ENCODE data around the gene ZBTB12. TPM values are rescaled to one million over a fixed set of nuclear protein-coding genes. Genes with fewer than 3 reads are reported as not detected.

ZBTB12 gene
- total RNA-seq, 4 donors from 2014 or later = 0.49 to 2.6 (median 1.5) TPM

DNA sequence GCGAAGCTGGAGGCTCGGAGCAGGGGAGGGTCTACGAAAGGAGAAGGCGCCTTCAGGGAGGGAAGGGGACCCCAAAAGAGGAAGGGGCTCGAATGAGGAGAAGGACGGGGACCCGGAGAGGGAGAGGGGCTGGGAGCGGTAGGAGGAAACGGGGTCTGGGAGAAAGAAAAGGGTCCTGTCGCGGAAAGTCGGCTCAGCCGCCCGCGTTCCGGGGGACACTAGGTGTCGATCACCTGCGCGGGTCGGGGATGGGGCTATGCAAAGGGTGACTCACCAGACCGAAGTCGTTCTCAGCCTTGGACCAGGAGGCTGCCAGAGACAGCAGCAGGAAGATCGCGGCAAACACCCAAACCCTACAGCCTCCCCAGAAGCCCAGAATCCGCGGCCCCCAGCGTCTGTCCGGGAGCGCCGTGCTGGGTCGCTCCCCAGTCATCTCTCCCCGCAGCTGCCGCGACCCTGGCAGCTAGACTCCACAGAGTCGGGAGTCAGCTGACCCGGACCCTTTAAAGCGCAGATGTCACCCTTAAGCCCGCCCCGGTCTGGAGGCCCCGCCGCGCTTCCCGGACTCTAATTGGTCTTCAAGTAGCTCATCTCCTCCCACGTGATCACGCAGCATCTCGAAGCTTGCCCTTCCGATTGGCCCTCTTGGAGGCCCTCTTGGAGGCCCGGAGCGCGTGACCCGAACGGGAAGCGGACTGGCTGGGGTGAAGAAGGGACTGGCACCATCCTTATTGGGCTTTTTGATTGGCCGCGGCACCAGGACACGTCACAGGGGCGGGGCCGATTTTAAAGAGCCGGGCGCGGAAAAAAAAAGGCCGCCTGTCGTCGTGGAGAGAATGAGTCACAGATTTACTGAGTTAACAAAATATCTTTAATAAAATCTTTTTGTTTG, 39.3 kb downstream of the ZBTB12 start, which contains the start of gene NEU1:
TSS of gene NEU1 (minus strand) at position 478 of the 892 bp plus-strand sequence. CDS start at position 433, 45 bp downstream.
- Histone ChIP-seq H3K9me3 (no peaks in the 10 kb centered on the region), H3K36me3 (peaks cover 28% of the 10 kb centered on the region), H3K27me3 (no peaks in the 10 kb centered on the region), H3K27ac (peak within 1 kb of the TSS; percentile 89), H3K4me1 (peaks cover 27% of the 10 kb centered on the region), H3K4me3 (peak within 1 kb of the TSS; percentile 86)
- 1% methylated on average over 47 of the region's 64 CpGs for WGBS
- DNase-seq (ENCODE audit: low spot score in 2 of 2) = peak; percentile 100
- TF ChIP-seq POLR2AphosphoS5 (IDR thresholded peaks at IDR 0.05) (peak in 2 of 3 donors; percentile 45 to 88), POLR2A (IDR thresholded peaks at IDR 0.05) (peak; percentile 41 to 96), EP300 (IDR thresholded peaks at IDR 0.05) (no peak)
- TF ChIP-seq, protein P1, sequence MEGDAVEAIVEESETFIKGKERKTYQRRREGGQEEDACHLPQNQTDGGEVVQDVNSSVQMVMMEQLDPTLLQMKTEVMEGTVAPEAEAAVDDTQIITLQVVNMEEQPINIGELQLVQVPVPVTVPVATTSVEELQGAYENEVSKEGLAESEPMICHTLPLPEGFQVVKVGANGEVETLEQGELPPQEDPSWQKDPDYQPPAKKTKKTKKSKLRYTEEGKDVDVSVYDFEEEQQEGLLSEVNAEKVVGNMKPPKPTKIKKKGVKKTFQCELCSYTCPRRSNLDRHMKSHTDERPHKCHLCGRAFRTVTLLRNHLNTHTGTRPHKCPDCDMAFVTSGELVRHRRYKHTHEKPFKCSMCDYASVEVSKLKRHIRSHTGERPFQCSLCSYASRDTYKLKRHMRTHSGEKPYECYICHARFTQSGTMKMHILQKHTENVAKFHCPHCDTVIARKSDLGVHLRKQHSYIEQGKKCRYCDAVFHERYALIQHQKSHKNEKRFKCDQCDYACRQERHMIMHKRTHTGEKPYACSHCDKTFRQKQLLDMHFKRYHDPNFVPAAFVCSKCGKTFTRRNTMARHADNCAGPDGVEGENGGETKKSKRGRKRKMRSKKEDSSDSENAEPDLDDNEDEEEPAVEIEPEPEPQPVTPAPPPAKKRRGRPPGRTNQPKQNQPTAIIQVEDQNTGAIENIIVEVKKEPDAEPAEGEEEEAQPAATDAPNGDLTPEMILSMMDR (IDR thresholded peaks at IDR 0.05) = no peak

DNA sequence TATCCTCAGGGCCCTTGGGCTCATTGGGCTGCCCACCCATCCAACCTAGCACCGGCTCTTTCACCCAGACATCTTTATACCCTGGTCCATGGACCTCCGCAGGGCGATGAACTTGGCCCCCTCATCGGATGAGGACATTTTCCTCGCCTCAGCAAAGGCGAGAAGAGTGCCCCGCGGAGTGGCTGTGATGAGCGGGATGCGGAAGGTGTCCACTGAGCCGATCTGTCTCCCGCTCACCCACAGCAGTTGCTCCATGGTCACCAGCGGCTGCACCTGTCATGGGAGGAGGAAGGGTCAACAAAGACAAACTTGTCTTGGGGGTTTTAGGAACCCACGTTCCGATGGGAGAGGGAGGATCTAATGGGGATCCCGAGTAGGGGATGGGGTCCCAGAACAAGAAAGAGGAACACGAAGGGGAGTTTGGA, 40.0 kb downstream of the ZBTB12 start:
- H3K9me3 ChIP-seq = no peaks in the 10 kb centered on the region
- no peak for TF ChIP-seq POLR2AphosphoS5 (IDR thresholded peaks at IDR 0.05)
- TF ChIP-seq, protein P1 (IDR thresholded peaks at IDR 0.05) = no peak
- no peak for TF ChIP-seq EP300 (IDR thresholded peaks at IDR 0.05)
- TF ChIP-seq POLR2A (IDR thresholded peaks at IDR 0.05) = no peak
- WGBS = 39% methylated on average over 17 of the region's 17 CpGs
- H3K4me3 ChIP-seq = peak overlapping the region; percentile 86
- peaks cover 27% of the 10 kb centered on the region for H3K4me1 ChIP-seq
- DNase-seq (ENCODE audit: low spot score in 2 of 2) = no peak
- H3K36me3 ChIP-seq = peaks cover 32% of the 10 kb centered on the region
- no peak overlapping the region for H3K27ac ChIP-seq
- no peaks in the 10 kb centered on the region for H3K27me3 ChIP-seq

DNA sequence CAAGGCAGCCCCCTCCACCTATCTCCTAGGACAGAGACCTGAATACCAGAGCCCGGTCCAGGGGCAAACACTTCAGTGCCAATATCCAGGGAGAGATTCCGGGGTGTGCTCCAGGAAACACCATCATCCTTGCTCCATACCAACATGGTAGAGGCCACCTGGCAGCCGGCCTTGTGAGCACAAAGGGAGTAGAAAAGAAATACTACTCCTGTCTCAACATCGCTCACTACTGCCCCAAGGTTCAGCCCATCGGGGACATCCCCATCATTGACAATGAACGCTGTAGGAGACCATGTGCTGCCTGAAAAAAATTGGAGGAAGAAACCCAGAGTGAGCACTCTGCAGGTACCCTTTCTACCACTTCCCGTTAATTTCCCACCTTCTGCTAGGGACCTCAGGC, 40.7 kb downstream of the ZBTB12 start:
- no peak for TF ChIP-seq EP300 (IDR thresholded peaks at IDR 0.05)
- TF ChIP-seq, protein P1 (IDR thresholded peaks at IDR 0.05) = no peak
- TF ChIP-seq POLR2AphosphoS5 (IDR thresholded peaks at IDR 0.05) = no peak
- no peak for TF ChIP-seq POLR2A (IDR thresholded peaks at IDR 0.05)
- 93% methylated on average over 6 of the region's 7 CpGs for WGBS
- H3K4me3 ChIP-seq = no peak overlapping the region
- no peaks in the 10 kb centered on the region for H3K9me3 ChIP-seq
- H3K27me3 ChIP-seq = no peaks in the 10 kb centered on the region
- peaks cover 32% of the 10 kb centered on the region for H3K36me3 ChIP-seq
- no peak overlapping the region for H3K27ac ChIP-seq
- peaks cover 27% of the 10 kb centered on the region for H3K4me1 ChIP-seq
- no peak for DNase-seq (ENCODE audit: low spot score in 2 of 2)

DNA sequence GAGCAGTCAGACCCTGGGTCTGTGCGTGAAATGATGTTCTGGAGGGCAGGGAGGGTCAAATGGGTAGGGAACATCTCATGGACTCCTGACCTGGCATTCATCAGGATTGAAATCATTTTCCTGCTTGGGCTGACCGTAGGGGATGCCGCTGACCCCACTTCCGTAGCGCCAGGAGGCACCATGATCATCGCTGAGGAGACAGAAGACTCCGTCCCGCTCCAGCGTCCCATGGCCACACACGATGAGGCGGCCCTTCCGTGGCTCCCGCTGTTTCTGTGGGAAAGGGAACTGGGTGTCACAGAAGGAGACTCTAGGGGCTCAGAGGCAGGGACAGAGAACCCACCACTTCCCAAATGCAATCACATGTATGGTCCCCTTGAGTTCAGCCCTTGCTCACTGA, 41.5 kb downstream of the ZBTB12 start:
- H3K9me3 ChIP-seq = no peaks in the 10 kb centered on the region
- H3K4me3 ChIP-seq = no peak overlapping the region
- 93% methylated on average over 7 of the region's 13 CpGs for WGBS
- peaks cover 32% of the 10 kb centered on the region for H3K36me3 ChIP-seq
- H3K27me3 ChIP-seq = no peaks in the 10 kb centered on the region
- no peak overlapping the region for H3K27ac ChIP-seq
- H3K4me1 ChIP-seq = peaks cover 27% of the 10 kb centered on the region
- no peak for DNase-seq (ENCODE audit: low spot score in 2 of 2)
- no peak for TF ChIP-seq POLR2A (IDR thresholded peaks at IDR 0.05)
- TF ChIP-seq EP300 (IDR thresholded peaks at IDR 0.05) = no peak
- no peak for TF ChIP-seq POLR2AphosphoS5 (IDR thresholded peaks at IDR 0.05)
- TF ChIP-seq, protein P1 (IDR thresholded peaks at IDR 0.05) = no peak

DNA sequence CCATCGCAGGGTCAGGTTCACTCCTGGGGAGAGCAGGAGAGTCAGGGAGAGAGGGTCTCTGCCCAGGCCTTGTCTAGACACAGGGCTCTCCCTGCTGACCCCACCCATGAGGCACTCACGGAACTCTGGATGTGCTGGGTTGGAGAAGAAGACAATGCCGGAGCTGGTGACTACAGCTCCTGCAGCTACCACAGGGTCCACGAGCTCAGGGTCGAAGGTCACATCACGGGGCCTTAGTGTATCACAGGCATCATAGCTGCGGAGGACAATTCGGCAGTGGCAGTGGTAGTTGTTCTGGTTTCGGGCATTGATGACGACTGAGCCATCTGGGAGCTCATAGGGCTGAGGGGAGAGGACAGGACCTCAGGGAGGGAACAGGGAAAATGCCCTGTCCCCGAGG, 42.0 kb downstream of the ZBTB12 start:
- Histone ChIP-seq H3K36me3 (peaks cover 32% of the 10 kb centered on the region), H3K4me3 (no peak overlapping the region), H3K27me3 (no peaks in the 10 kb centered on the region), H3K4me1 (peaks cover 27% of the 10 kb centered on the region), H3K9me3 (no peaks in the 10 kb centered on the region), H3K27ac (no peak overlapping the region)
- no peak for TF ChIP-seq POLR2A (IDR thresholded peaks at IDR 0.05)
- no peak for TF ChIP-seq POLR2AphosphoS5 (IDR thresholded peaks at IDR 0.05)
- TF ChIP-seq EP300 (IDR thresholded peaks at IDR 0.05) = no peak
- TF ChIP-seq, protein P1 (IDR thresholded peaks at IDR 0.05) = no peak
- WGBS = 91% methylated on average over 10 of the region's 11 CpGs
- DNase-seq (ENCODE audit: low spot score in 2 of 2) = no peak
